ENCODE data around the gene VWA1.

GRCh38 chr1:1397839-1398523, 37.5 kb upstream of the VWA1 start:
- TF ChIP-seq POLR2A (IDR thresholded peaks at IDR 0.05; ENCODE audit: low read depth, low read length) (no peak), CTCF (conservative IDR thresholded peaks at IDR 0.05; ENCODE audit: low read depth, low read length) (no peak), RAD21 (IDR thresholded peaks at IDR 0.05; ENCODE audit: low read length) (no peak), FOS (IDR thresholded peaks at IDR 0.05; ENCODE audit: low read depth, low read length) (no peak), NFE2L2 (IDR thresholded peaks at IDR 0.05; ENCODE audit: low read depth, low read length) (no peak), MAZ (IDR thresholded peaks at IDR 0.05; ENCODE audit: borderline replicate concordance, low read depth, low read length) (no peak), ELK1 (IDR thresholded peaks at IDR 0.05; ENCODE audit: borderline replicate concordance, low read depth, low read length) (no peak), RCOR1 (IDR thresholded peaks at IDR 0.05; ENCODE audit: insufficient replicate concordance, low read length) (no peak), BHLHE40 (IDR thresholded peaks at IDR 0.05; ENCODE audit: low read depth, low read length) (no peak), MAFK (IDR thresholded peaks at IDR 0.05; ENCODE audit: low read depth, low read length) (no peak)

Data from IMR-90 (cell line).